HG02970 (cell line): ENCODE results near the gene ITPR1.
A peak's percentile ranks its signal among the peaks of the same experiment; 100 is the strongest.

Experiments
- ATAC-seq: cut with Tn5 transposase; IDR thresholded peaks from one replicate; pipeline ENCODE4 v1.9.1; 2021; ENCODE audit warnings: mild to moderate bottlenecking, moderate library complexity, moderate number of reproducible peaks; ENCODE audit not compliant: unreplicated experiment, low FRiP score

ITPR1 gene

DNA sequence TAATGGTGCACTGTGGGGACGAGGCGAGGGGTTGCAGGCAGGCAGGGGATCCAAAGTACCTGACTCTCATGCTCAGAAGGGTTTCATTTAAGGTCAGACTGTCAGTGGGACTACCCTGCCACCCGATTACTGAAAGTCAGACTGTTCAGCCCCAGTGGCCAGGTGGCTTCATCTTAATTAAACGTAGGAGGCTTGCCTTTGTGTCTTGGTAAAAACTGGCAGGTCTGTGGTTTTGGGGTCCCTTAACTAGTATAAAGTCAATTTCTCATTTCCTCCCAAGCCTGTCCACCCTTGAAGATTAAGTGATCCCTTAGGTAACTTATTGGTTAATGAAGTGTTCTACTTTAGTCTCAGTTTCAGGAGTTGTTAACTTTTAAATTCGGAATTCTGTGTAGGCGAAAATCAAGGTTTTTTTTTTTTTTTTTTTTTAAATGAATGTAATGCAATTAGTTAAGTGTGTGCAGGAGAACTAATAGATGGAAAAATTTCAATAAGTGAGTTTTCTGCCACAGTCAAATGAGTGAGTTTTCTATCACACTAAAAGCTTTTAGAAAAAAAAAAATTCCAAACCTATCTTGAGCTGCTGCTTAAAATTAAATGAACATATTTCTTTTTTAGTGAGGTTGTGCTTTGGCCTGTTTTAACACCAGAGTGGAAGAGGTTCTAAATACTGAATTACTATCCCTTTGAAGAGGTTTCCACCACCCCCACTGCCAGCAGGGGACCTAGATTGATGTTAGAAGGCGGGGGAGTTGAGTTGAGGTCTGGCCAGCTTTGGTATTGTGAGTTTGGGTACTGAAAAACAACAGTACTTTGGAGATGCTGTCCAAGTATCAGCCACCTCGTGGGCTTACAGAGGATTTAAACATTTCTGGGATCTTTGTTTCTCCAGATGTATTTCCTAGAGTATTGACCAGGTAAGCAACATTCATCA lies 15.2 kb downstream of the ITPR1 start:
- peak; percentile 57 for ATAC-seq

- no peak for ATAC-seq
These were observed 15.9 kb downstream of the ITPR1 start for GRCh38 chr3:4509043-4509442.

GRCh38 chr3:4509983-4510755 lies 17.0 kb downstream of the ITPR1 start:
- no peak for ATAC-seq

GRCh38 chr3:4511491-4512262 lies 18.5 kb downstream of the ITPR1 start:
- ATAC-seq, result no peak

DNA sequence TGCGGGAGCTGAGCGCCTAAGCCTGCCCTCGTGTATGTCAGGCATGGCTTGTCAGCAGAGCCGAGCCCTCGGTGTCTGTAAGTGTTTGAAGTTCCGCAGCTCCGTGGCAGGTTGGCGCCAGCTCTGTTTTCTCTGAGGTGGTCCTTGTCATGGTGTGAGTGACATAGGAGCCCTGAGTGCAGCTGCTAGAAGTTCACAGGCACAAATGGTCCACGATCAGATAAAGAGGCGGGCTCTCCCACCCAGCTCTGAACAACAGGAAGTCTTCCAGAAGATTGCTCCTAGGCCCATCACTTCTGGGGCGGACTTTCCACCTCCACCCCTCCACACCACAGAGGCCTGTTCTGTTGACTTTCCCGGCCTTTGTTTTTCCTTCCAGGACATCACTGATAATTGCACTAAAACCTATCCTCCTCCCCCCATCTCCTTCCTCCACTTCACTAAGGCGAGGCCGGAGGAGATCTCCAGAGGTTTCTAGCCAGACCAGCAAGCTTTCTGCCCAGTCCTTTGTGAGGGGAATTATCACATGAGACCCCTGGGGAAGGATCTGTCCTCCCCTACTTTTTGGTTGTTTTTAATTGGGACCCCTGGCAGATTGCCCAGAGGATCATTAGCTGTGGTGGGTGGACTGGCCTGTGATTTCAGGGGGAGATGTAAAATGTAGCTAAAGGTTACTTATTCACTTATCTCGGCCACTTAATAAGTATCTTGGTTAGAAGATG lies 19.9 kb downstream of the ITPR1 start:
- no peak for ATAC-seq

DNA sequence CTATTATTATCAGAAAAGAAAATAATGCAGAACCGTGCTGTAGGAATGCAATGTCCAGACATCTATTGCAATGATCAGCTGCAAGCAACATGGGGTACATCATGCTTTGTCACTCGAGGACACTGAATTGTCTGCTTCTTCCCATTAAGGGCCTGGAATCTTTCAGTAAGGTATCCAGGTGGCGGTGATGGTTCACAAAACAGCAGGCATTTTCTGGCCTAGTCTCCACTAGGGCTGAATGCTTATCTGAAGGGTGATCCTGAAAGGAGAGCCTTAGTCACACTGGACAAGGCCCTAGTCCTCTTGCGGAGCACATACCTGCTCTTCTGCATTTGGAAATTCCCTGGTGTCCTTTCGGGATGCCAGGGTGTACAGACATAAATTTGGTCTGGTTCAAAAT lies 21.2 kb downstream of the ITPR1 start:
- ATAC-seq, result no peak

DNA sequence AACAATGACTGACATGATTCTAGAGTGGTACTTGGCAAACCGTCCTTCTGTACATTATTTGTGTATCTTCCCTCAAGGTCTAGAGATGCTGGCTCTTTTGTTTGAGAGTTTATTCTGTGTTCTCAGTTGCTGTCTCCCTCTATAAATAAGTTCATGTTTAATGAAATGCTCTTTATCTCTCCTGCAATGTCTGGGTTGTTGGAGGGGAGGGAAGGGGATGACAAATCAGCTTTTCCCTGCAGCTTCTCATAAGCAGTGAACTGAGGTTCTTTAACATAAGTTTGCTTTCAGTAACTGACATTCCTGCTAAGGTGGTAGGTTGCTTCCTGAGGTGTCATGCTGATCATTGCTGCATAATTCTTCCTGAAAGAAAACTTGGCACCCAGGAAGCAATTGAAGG lies 21.8 kb downstream of the ITPR1 start:
- no peak for ATAC-seq

GRCh38 chr3:4515916-4516579 lies 22.9 kb downstream of the ITPR1 start:
- ATAC-seq, result no peak

- no peak for ATAC-seq
These were observed 23.9 kb downstream of the ITPR1 start for GRCh38 chr3:4517093-4517492.

DNA sequence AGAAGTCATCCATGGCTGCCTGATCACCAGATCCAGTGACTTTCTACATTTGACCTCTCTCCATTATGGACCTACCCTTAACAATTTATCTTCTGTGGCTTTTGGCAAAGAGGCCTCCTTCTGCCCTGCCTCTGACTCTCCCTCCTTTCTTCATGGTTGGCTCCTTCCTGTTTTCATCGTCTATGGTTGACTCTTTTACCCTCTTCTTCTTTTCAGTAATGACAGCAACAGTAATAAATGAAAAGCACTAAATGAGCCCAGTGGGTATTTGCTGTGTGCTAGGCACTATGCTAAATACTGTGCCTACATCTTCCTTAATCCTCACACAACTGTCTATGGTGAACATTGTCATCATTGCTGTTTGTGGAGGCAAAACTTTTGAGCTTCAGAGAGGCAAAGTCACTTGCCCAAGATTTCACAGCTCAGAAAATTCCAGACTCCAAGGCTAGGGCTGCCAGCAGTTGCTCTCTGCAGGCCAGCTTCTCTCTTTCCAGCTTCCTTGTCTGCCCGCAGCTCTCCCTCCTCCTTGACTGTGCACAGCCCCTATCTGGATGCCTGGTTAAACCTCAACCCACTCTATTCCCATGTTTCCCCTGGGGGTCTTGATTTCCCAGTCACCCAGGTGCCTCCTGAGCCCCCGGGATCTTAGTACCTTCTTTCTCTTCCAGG lies 24.6 kb downstream of the ITPR1 start:
- ATAC-seq, result no peak

DNA sequence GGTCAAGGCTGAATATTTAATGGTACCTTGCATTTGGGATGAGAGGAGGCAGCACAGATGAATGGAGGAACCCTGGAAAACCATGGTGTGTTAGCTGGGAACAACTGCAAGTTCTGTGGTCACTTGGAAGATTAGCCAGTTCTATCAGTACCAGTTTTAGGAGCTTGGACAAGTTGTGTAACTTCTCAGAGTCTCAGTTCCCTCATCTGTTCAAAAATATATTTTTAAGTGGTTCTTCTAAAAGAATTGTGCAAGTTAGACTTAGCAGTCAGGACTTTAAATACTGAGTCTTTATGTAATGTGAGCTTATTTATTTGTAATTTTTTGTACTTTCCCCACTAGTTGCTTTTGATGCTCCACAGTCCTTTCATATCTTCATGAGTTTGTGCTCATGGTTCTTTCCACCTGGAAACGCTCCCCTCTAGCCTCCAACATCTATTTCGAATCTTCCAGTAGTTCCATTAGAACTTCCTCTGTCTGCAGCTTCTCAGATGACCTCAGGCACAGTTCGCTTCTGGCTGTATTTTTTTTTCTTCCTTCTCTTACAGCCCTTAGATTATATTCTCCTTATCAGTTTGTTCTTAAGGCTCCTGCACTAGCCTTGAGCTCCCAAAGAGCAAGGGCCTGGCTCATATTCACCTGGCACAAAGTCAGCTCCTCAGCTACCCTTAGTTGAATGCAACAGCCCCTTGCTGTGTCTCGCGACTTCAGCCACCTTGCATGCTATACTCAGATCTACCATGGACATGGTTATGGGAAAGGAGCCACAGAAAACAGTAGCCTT lies 27.1 kb downstream of the ITPR1 start:
- ATAC-seq, result no peak

GRCh38 chr3:4522947-4523346 lies 29.8 kb downstream of the ITPR1 start:
- no peak for ATAC-seq

DNA sequence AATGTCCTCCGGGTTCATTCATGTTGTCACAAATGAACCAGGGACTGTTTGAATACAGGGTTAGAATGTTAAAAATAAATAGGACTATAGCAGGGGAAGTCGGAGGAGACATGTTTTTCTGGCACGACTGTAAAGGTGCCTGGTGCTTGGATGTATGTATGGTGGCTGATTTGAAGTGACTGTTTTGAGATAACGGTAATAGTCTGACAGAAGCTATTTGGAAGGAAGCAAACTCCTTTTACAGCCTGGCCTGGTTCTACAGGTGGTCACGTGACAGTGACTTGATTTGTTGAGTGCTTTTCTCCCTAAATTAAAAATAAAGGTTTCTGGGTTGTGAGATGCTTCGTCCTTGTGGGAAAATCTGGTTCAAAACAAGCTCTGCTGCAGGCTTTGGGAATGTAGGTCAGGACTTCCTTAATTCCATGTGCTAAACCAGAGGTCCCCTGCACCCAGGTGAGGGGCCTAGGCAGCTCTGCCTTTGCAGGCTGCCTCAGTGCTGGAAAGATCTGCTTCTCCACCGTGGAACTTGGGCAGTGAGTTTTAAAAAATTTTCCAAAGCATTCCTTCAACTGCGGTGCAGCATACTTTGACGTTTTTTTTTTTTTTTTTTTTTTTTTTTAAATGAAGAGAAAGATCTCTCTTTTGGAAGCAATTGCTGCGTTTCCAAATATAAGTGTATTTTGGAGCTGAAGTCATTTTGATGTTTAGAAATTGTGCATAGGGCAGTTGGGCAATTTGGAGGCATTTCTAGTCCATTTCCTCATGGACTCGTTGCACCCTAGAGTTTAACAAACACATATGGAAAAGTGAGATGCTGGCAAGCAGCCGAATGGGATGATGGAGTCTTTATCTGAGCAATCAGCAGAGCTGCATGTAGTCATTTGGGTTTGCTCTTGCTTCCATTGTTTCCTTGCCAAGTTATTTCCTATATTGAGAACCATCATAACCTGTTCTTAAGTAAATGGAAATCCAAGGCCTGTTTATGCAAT lies 30.9 kb downstream of the ITPR1 start:
- no peak for ATAC-seq

DNA sequence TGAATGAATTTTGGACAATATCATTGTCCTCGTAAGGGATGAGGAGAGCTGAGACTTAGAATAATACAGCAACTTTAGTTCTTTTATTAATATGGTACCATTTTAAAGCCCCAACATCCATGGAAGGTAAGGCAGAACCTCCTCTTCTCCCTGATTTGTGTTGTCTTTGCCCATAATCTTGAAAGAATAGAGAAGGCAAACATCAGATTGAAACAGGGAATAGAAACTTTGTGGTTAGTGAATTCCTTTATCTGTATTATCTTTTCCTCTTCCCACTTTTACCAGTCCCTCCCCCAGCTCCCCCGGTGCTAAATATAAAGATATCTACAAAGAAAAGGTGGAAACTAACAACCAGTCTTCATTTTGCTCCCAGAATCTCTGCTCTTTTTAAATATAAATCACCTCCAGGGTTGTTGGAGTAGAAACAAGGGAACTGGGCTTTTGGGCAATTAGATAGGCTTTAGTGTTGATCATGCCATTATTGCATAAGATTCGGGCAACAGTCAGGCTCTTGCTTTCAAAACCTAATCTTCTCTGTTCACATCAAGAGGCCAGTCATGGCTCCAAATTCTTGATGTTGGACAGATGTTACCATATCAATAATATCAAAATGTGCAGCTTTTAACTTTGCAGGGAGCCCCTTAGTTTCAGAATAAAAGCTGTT lies 32.5 kb downstream of the ITPR1 start:
- no peak for ATAC-seq

- no peak for ATAC-seq
These were observed 35.2 kb downstream of the ITPR1 start for GRCh38 chr3:4528320-4528719.

DNA sequence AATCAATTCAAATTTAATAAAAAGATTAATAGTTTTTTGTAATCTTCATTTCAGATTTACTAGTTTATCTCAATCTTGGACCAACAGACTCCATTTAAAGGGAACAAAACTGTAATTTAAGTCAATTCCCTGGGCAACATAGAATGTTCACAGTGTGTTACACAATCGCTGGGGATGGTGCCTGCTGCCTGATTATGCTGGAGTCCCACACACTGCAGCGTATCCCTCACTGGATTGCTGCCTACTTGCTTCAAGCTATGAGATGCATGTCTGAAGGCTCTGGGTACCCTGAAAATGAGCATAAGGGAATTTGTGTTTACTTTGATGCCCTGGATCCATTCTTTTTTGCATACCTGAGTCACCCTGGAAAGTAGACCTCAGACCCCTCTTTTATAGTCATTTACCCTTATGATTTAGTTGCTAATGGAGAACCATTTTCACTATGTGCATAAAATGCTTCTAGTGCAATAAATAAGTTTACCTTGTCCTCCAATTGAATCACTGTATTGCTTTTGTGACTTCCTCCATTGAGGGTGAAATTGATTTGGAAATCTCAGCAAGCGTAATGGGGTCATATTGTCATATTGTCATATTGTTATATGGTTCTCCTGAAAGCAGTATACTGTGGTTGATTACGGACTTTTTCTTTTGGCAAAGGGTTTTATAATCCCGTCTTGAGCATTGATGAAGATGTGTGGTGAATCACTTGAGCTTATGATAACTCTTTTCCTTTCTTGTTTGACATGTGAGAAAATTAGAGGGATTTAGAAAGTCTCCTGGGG lies 35.9 kb downstream of the ITPR1 start:
- no peak for ATAC-seq
